Measurements from ENCODE around the gene SYCP2L. TPM values are rescaled to one million over a fixed set of nuclear protein-coding genes. Genes with fewer than 3 reads are reported as not detected.
A peak's percentile ranks its signal among the peaks of the same experiment; 100 is the strongest.

The SYCP2L gene
- total and polyA plus RNA-seq, 3 donors from 2014 or later, result 5.4 to 8.7 (median 6.9) TPM

DNA sequence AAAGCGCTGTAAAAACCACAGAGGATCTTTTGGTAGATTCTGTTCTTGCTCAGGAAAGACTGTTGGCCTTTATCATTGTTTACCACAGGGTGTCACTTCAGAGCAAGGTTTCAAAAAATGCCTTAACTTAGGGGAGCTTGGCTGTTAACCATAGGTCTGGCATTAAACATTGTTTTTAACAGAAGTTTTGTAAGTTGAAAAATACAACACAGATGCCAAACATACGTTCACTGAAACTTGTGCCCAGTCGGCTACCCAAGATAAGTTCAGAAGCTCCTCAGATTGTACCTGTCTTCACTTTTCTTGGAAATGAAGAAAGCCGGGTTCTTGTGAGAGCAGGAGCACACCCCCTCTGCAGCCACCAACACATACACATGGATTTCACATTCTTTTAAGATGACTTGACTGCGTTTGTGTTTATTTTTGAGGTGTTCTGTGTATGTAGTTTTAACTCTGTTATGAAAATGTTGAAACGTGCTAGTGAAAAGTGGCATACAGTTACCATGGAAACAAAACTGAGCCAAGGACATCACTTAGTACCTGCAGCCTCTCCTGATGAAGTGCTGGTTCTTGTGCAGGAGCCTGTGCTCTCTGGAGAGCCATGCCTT, 64.9 kb downstream of the SYCP2L start:
- intact Hi-C loops (cut with DNase I; ENCODE audit: low total_unique reads), result loop anchor here (10.0 kb wide), 1 partner anchor 113 kb away; no protein-coding TSS in a partner anchor
- Histone ChIP-seq H3K27me3 (no peaks in the 10 kb centered on the region), H3K36me3 (ENCODE audit: low read depth, missing control alignments) (no peaks in the 10 kb centered on the region), H3K4me3 (no peak overlapping the region), H3K9me3 (no peaks in the 10 kb centered on the region), H3K4me1 (no peaks in the 10 kb centered on the region), H3K27ac (no peak overlapping the region)
- no peak for DNase-seq
- no peak for TF ChIP-seq POLR2A (IDR thresholded peaks at IDR 0.05)
- TF ChIP-seq, protein P1, sequence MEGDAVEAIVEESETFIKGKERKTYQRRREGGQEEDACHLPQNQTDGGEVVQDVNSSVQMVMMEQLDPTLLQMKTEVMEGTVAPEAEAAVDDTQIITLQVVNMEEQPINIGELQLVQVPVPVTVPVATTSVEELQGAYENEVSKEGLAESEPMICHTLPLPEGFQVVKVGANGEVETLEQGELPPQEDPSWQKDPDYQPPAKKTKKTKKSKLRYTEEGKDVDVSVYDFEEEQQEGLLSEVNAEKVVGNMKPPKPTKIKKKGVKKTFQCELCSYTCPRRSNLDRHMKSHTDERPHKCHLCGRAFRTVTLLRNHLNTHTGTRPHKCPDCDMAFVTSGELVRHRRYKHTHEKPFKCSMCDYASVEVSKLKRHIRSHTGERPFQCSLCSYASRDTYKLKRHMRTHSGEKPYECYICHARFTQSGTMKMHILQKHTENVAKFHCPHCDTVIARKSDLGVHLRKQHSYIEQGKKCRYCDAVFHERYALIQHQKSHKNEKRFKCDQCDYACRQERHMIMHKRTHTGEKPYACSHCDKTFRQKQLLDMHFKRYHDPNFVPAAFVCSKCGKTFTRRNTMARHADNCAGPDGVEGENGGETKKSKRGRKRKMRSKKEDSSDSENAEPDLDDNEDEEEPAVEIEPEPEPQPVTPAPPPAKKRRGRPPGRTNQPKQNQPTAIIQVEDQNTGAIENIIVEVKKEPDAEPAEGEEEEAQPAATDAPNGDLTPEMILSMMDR (IDR thresholded peaks at IDR 0.05), result peak in 2 of 3 experiments; percentile 37
- WGBS, 2 donors, result 42 to 58% methylated on average over 6 of the region's 6 CpGs

DNA sequence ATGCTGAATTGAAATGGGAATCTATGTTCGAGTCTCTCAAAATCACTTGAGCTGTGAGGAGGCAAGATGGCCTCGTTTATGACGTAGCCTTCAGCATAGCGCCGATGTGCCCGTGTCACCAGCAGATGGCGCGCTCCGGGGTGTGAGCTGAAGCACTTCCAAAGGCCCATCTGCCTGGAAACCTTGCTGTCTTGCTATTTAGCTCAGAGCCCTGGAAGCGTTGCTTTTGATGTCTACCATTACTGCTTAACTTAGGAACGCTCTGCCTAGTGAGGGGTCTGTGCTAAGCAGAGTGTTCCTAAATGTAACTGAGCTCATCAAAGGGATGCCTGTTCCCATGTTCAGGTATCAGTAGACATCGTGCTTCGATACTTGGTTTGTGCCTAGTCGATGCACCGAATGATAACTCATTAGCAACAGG, 67.7 kb downstream of the SYCP2L start:
- TF ChIP-seq, protein P1 (IDR thresholded peaks at IDR 0.05), result peak; percentile 68 to 77 (median 72)
- TF ChIP-seq POLR2A (IDR thresholded peaks at IDR 0.05), result no peak
- no peak overlapping the region for H3K4me3 ChIP-seq
- DNase-seq, result peak; percentile 89
- H3K4me1 ChIP-seq, result no peaks in the 10 kb centered on the region
- no peaks in the 10 kb centered on the region for H3K9me3 ChIP-seq
- no peaks in the 10 kb centered on the region for H3K36me3 ChIP-seq (ENCODE audit: low read depth, missing control alignments)
- intact Hi-C loops (cut with DNase I; ENCODE audit: low total_unique reads), result loop anchor here (10.0 kb wide), 1 partner anchor 110 kb away; no protein-coding TSS in a partner anchor
- H3K27ac ChIP-seq, result no peak overlapping the region
- 40 to 43% methylated on average over 15 of the region's 15 CpGs for WGBS, 2 donors
- H3K27me3 ChIP-seq, result no peaks in the 10 kb centered on the region

DNA sequence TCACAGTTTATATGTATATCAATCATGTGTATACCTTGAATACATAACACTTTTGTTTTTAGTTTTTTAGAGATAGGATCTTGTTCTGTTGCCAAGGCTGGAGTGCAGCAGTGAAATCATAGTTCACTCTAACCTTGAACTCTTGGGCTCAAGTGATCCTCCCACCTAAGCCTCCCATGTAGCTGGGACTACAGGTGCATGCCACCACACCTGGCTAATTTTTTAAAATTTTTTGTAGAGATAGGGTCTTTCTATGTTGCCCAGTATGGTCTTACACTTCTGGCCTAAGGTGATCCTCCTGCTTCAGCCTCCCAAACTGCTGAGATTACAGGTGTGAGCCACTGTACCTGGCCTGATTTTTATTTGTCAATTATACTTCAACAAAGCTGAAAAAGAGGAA, 69.9 kb downstream of the SYCP2L start:
- no peak for DNase-seq
- TF ChIP-seq, protein P1 (IDR thresholded peaks at IDR 0.05), result no peak
- no peak for TF ChIP-seq POLR2A (IDR thresholded peaks at IDR 0.05)
- no peaks in the 10 kb centered on the region for H3K4me1 ChIP-seq
- intact Hi-C loops (cut with DNase I; ENCODE audit: low total_unique reads), result loop anchor here (10.0 kb wide), 1 partner anchor 108 kb away; no protein-coding TSS in a partner anchor
- no peaks in the 10 kb centered on the region for H3K27me3 ChIP-seq
- H3K27ac ChIP-seq, result no peak overlapping the region
- no peaks in the 10 kb centered on the region for H3K36me3 ChIP-seq (ENCODE audit: low read depth, missing control alignments)
- H3K4me3 ChIP-seq, result no peak overlapping the region
- no peaks in the 10 kb centered on the region for H3K9me3 ChIP-seq

DNA sequence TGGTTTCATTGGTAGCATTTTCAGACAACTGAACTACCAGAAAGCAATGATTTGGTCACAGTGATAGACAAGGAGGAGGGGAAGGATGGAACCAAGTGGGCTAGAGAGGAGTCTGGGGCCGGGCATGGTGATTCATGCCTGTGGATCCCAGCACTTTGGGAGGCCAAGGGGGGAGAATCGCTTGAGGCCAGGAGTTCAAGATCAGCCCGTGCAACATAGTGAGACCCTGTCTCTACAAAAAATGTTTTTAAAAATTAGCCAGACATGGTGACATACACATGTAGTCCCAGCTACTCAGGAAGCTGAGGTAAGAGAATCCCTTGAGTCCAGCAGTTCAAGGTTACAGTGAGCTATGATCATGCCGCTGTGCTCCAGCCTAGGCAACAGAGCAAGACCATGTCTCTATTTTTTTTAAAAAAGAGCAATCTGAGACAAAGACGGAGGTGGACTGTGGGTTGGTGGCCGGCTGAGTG, 70.6 kb downstream of the SYCP2L start:
- no peaks in the 10 kb centered on the region for H3K27me3 ChIP-seq
- no peaks in the 10 kb centered on the region for H3K4me1 ChIP-seq
- DNase-seq, result no peak
- intact Hi-C loops (cut with DNase I; ENCODE audit: low total_unique reads), result loop anchor here (10.0 kb wide), 1 partner anchor 107 kb away; no protein-coding TSS in a partner anchor
- no peaks in the 10 kb centered on the region for H3K36me3 ChIP-seq (ENCODE audit: low read depth, missing control alignments)
- H3K9me3 ChIP-seq, result no peaks in the 10 kb centered on the region
- no peak for TF ChIP-seq POLR2A (IDR thresholded peaks at IDR 0.05)
- TF ChIP-seq, protein P1 (IDR thresholded peaks at IDR 0.05), result no peak
- no peak overlapping the region for H3K27ac ChIP-seq
- 64 to 97% methylated on average over 6 of the region's 6 CpGs for whole genome bisulfite sequencing, 2 donors
- no peak overlapping the region for H3K4me3 ChIP-seq

DNA sequence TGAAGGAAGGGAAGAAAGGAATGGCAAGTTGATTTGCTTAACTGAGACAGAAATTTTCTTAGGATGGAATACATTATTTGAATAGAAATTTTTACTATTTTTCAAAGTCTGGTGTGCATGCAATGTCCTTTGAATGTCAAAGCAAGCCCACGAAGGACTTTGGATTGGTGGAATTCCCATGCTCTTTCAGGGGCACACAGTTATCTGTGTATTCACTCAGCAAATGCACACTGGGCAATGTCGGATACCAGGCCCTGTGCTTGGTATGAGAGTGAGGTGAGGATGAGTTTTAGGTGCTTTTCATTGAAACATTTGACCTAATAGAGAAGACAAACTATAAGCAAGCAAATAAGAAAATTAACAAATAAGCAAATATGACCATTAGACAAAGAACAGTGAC, 73.3 kb downstream of the SYCP2L start:
- Histone ChIP-seq H3K4me3 (no peak overlapping the region), H3K27me3 (no peaks in the 10 kb centered on the region), H3K27ac (no peak overlapping the region), H3K36me3 (ENCODE audit: low read depth, missing control alignments) (no peaks in the 10 kb centered on the region), H3K9me3 (no peaks in the 10 kb centered on the region), H3K4me1 (no peaks in the 10 kb centered on the region)
- DNase-seq, result no peak
- TF ChIP-seq POLR2A (IDR thresholded peaks at IDR 0.05), result no peak
- TF ChIP-seq, protein P1 (IDR thresholded peaks at IDR 0.05), result no peak
- intact Hi-C loops (cut with DNase I; ENCODE audit: low total_unique reads), result no loop called here
- WGBS, 2 donors, result 92 to 93% methylated on average over 2 of the region's 2 CpGs

All from testis (tissue), 3 donors.